Measurements from ENCODE around the gene SLC10A2. TPM values are rescaled to one million over a fixed set of nuclear protein-coding genes. Genes with fewer than 3 reads are reported as not detected.

Gene SLC10A2
- total RNA-seq, 1 donor from 2014 or later: not detected

- intact Hi-C loops (cut with DNase I): no loop called here
- Histone ChIP-seq H3K36me3 (no peaks in the 10 kb centered on the region), H3K27me3 (no peaks in the 10 kb centered on the region), H3K4me3 (no peak overlapping the region), H3K9me3 (no peaks in the 10 kb centered on the region), H3K4me1 (no peaks in the 10 kb centered on the region), H3K27ac (no peak overlapping the region)
- TF ChIP-seq CTCF (IDR thresholded peaks at IDR 0.05): no peak
- DNase-seq (no peak), ATAC-seq (no peak)
Measured at GRCh38 chr13:103002279-103002678, 63.9 kb downstream of the SLC10A2 start.

- TF ChIP-seq CTCF (IDR thresholded peaks at IDR 0.05): no peak
- Histone ChIP-seq H3K9me3 (no peaks in the 10 kb centered on the region), H3K27ac (no peak overlapping the region), H3K27me3 (no peaks in the 10 kb centered on the region), H3K4me1 (no peaks in the 10 kb centered on the region), H3K36me3 (no peaks in the 10 kb centered on the region), H3K4me3 (no peak overlapping the region)
- intact Hi-C loops (cut with DNase I): no loop called here
- no peak for ATAC-seq
- DNase-seq: no peak
Measured at GRCh38 chr13:103000157-103000556, 66.1 kb downstream of the SLC10A2 start.

- ATAC-seq (no peak), DNase-seq (no peak)
- no peak for TF ChIP-seq CTCF (IDR thresholded peaks at IDR 0.05)
- intact Hi-C loops (cut with DNase I): no loop called here
- Histone ChIP-seq H3K4me3 (no peak overlapping the region), H3K9me3 (no peaks in the 10 kb centered on the region), H3K4me1 (no peaks in the 10 kb centered on the region), H3K27ac (no peak overlapping the region), H3K27me3 (no peaks in the 10 kb centered on the region), H3K36me3 (no peaks in the 10 kb centered on the region)
Measured at GRCh38 chr13:102999499-102999898, 66.7 kb downstream of the SLC10A2 start.

Other genes with a start within 250 kb of the SLC10A2 start
- 50.7 TPM for gene ERCC5, start 220.4 kb downstream of the SLC10A2 start, total RNA-seq